A549 (cell line): ENCODE results near the gene ZMYM1. TPM values are rescaled to one million over a fixed set of nuclear protein-coding genes. Genes with fewer than 3 reads are reported as not detected.
"Not testable (repeated sequence)": the region's sequence is repeated elsewhere in the genome, so short reads cannot be mapped to it uniquely, and the experiment has no call there.

Experiments
- ATAC-seq, 2 experiments: fragments of 200-7000 bp in 1 of 2; fragments of >200 bp in 1 of 2; cut with Nextera tagmentation in 1 of 2; cut with Tn5 transposase in 1 of 2; 3 replicates each; pipeline versions ENCODE4 v1.8.0 to v1.9.1; 2018 to 2020; ENCODE audit warnings: mild to moderate bottlenecking in 1 of 2, moderate library complexity in 1 of 2
- CTCF ChIA-PET: fragments of 300-600 bp; sonication (Branson Sonifier 250); formaldehyde crosslinking; extraction: SDS; loops from one replicate; lab custom pipeline; 2021; ENCODE audit warnings: antibody characterized with exemption, inconsistent platforms; lab: Yijun Ruan, JAX
- POLR2A ChIA-PET: fragments of 350-600 bp; formaldehyde crosslinking; extraction: SDS; loops from one replicate; lab custom pipeline; 2021; ENCODE audit warnings: antibody characterized with exemption, inconsistent platforms; lab: Yijun Ruan, JAX
- DNase-seq, 2 experiments: peaks; one replicate each; pipeline versions ENCODE4 v3.0.0 to v3.0.0-alpha.2; 2011 to 2016; ENCODE audit warnings: low read depth in 1 of 2, low spot score in 1 of 2
- FAIRE-seq: peaks from 2 replicates; lab custom pipeline; 2011; peaks lifted over from hg19 to GRCh38; lab: Jason Lieb, UNC
- H3K27ac ChIP-seq, 2 experiments: fragments of >200 bp; sonication (Bioruptor Twin); formaldehyde crosslinking; 3 replicates each; pipeline ENCODE4 v1.5.1; 2016 to 2017
- H3K4me1 ChIP-seq: fragments of >200 bp; sonication (Bioruptor Twin); formaldehyde crosslinking; 3 replicates; pipeline ENCODE4 v1.6.1; 2016
- H3K4me2 ChIP-seq: fragments of >200 bp; sonication (Bioruptor Twin); formaldehyde crosslinking; 3 replicates; pipeline ENCODE4 v1.6.1; 2016
- H3K4me3 ChIP-seq: fragments of >200 bp; sonication (Bioruptor Twin); formaldehyde crosslinking; 3 replicates; pipeline ENCODE4 v1.5.1; 2016
- H3K9me3 ChIP-seq: fragments of >200 bp; sonication (Bioruptor Twin); formaldehyde crosslinking; 3 replicates; pipeline ENCODE4 v1.6.1; 2016
- CBX8 ChIP-seq: fragments of 200-600 bp; sonication (generic); IDR thresholded peaks from 2 replicates; pipeline ENCODE4 v1.6.1; 2016
- CEBPB ChIP-seq, 2 experiments: fragments of >200 bp in 1 of 2; sonication (Bioruptor Twin) in 1 of 2; formaldehyde crosslinking in 1 of 2; IDR thresholded peaks; 2 replicates each; pipeline ENCODE4 v1.6.1; 2012 to 2016
- CHD4 ChIP-seq: fragments of 200-600 bp; sonication (generic); IDR thresholded peaks from 2 replicates; pipeline ENCODE4 v1.6.1; 2016; ENCODE audit warnings: antibody characterized with exemption, mild to moderate bottlenecking, borderline replicate concordance
- EP300 ChIP-seq, 2 experiments: fragments of >200 bp; sonication (Bioruptor Twin); formaldehyde crosslinking; IDR thresholded peaks; 2 replicates in 1 of 2; 3 replicates in 1 of 2; pipeline ENCODE4 v1.6.1; 2016 to 2017
- FOXS1 ChIP-seq: fragments of 250-450 bp; sonication (Bioruptor Pico); IDR thresholded peaks from 2 replicates; pipeline ENCODE4 v1.5.0; 2020; ENCODE audit warnings: mild to moderate bottlenecking, moderate library complexity
- HES2 ChIP-seq: fragments of >200 bp; sonication (Bioruptor Twin); formaldehyde crosslinking; IDR thresholded peaks from 2 replicates; pipeline ENCODE4 v1.6.1; 2016
- HOXB13 ChIP-seq: fragments of 250-450 bp; sonication (Bioruptor Pico); IDR thresholded peaks from 2 replicates; pipeline ENCODE4 v1.5.0; 2020; ENCODE audit warnings: low read depth, mild to moderate bottlenecking, moderate library complexity
- JUNB ChIP-seq: fragments of >200 bp; sonication (Bioruptor Twin); formaldehyde crosslinking; IDR thresholded peaks from 2 replicates; pipeline ENCODE4 v1.6.1; 2016
- MAZ ChIP-seq: fragments of 150-350 bp; IDR thresholded peaks from 2 replicates; pipeline ENCODE4 v1.6.1; 2014; ENCODE audit warnings: antibody characterized with exemption, low read depth, low read length, borderline replicate concordance
- NFE2L2 ChIP-seq: fragments of 150-350 bp; conservative IDR thresholded peaks from 2 replicates; pipeline ENCODE4 v1.6.1; 2014; ENCODE audit warnings: low read length
- POLR2A ChIP-seq: IDR thresholded peaks from 2 replicates; pipeline ENCODE4 v1.6.1; 2012; ENCODE audit warnings: mild to moderate bottlenecking, low read length
- RARB ChIP-seq: fragments of 250-450 bp; sonication (Bioruptor Pico); IDR thresholded peaks from 2 replicates; pipeline ENCODE4 v1.8.0; 2021; ENCODE audit warnings: mild to moderate bottlenecking, moderate library complexity
- RFX5 ChIP-seq: fragments of 450-650 bp; IDR thresholded peaks from 2 replicates; pipeline ENCODE4 v1.7.1; 2014; ENCODE audit warnings: antibody characterized with exemption, mild to moderate bottlenecking, moderate library complexity
- RNF2 ChIP-seq: fragments of 200-600 bp; sonication (generic); IDR thresholded peaks from 2 replicates; pipeline ENCODE4 v1.6.1; 2016; ENCODE audit warnings: low read depth, mild to moderate bottlenecking, antibody characterized with exemption, moderate library complexity, borderline replicate concordance
- SMC3 ChIP-seq: fragments of >200 bp; sonication (Bioruptor Twin); formaldehyde crosslinking; IDR thresholded peaks from 3 replicates; pipeline ENCODE4 v1.6.1; 2018; ENCODE audit warnings: inconsistent platforms
- SREBF2 ChIP-seq: fragments of 450-650 bp; IDR thresholded peaks from 2 replicates; pipeline ENCODE4 v1.6.1; 2014; ENCODE audit warnings: mild to moderate bottlenecking, moderate library complexity
- TFCP2L1 ChIP-seq: fragments of 250-450 bp; sonication (Bioruptor Pico); IDR thresholded peaks from 2 replicates; pipeline ENCODE4 v1.5.0; 2021; ENCODE audit warnings: mild to moderate bottlenecking
- ZC3H11A ChIP-seq: fragments of 450-650 bp; IDR thresholded peaks from 2 replicates; pipeline ENCODE4 v1.6.1; 2014; ENCODE audit warnings: antibody characterized with exemption, mild to moderate bottlenecking
- ZFP36 ChIP-seq: fragments of 450-650 bp; IDR thresholded peaks from 2 replicates; pipeline ENCODE4 v1.6.1; 2014; ENCODE audit warnings: borderline replicate concordance; ENCODE audit not compliant: partially characterized antibody
- ZNF302 ChIP-seq: fragments of 250-450 bp; sonication (Bioruptor Pico); IDR thresholded peaks from 2 replicates; pipeline ENCODE4 v1.9.0; 2021; ENCODE audit warnings: inconsistent platforms, mild to moderate bottlenecking, moderate library complexity
- whole genome bisulfite sequencing: methylation state at CpG from one replicate; pipeline ENCODE4 v1.1.6; 2017; ENCODE audit errors: missing lambda C conversion rate; 5-methylcytosine and 5-hydroxymethylcytosine counted together
- polyA plus RNA-seq, 4 experiments: library from polyadenylated mRNA; depleted of rRNA in 3 of 4; stranded (reverse); fragments of >200 nt; fragmentation: RNase III in 1 of 4; extraction: RNeasy Plus Mini Kit Qiagen cat#74134 plus additional on column Dnase treatment in 1 of 4; gene quantifications; 2 replicates in 3 of 4; 3 replicates in 1 of 4; pipeline ENCODE4 v1.2.3, GENCODE V29; 2011 to 2017
- TF ChIP-seq, protein P1 (sequence below): IDR thresholded peaks from 2 replicates; pipeline ENCODE4 v1.6.1; 2012
- TF ChIP-seq, protein P2 (sequence below): fragments of 250-450 bp; sonication (Bioruptor Pico); IDR thresholded peaks from 2 replicates; pipeline ENCODE4 v1.5.0; 2021; ENCODE audit warnings: mild to moderate bottlenecking, moderate library complexity, borderline replicate concordance

Gene ZMYM1
- polyA plus RNA-seq, 2 of the 4 experiments (the other 2 are of a cell fraction), result 6.5 to 14.4 TPM

DNA sequence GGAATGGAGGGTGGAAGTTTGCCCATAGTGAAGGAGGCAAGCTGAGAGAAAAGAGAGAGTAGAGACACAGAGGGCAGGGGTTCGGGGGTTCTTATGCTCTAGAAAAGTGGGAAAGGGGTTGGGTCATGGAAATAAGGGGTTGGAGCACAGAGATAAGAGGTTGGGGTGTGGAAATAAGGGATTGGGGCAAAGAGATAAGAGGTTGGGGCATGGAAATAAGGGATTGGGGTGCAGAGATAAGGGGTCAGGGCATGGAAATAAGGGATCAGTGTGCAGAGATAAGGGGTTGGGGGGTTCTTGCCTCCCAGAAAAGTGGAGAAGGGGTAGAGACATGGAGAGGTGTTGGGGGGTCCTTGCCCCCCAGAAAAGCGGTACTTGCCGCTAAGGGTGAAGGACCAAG is 57.6 kb downstream of the ZMYM1 start:
- CTCF ChIA-PET, result no interaction called here
- H3K9me3 ChIP-seq, result no peaks in the 10 kb centered on the region
- TF ChIP-seq, protein P1, sequence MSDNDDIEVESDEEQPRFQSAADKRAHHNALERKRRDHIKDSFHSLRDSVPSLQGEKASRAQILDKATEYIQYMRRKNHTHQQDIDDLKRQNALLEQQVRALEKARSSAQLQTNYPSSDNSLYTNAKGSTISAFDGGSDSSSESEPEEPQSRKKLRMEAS, result no peak
- TF ChIP-seq, protein P2, sequence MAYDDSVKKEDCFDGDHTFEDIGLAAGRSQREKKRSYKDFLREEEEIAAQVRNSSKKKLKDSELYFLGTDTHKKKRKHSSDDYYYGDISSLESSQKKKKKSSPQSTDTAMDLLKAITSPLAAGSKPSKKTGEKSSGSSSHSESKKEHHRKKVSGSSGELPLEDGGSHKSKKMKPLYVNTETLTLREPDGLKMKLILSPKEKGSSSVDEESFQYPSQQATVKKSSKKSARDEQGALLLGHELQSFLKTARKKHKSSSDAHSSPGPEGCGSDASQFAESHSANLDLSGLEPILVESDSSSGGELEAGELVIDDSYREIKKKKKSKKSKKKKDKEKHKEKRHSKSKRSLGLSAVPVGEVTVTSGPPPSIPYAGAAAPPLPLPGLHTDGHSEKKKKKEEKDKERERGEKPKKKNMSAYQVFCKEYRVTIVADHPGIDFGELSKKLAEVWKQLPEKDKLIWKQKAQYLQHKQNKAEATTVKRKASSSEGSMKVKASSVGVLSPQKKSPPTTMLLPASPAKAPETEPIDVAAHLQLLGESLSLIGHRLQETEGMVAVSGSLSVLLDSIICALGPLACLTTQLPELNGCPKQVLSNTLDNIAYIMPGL, result no peak
- TF ChIP-seq NFE2L2 (no peak), ZNF302 (CRISPR knock-in tag) (no peak), MAZ (no peak), FOXS1 (CRISPR knock-in tag) (no peak), CHD4 (no peak), SMC3 (no peak), RNF2 (no peak), JUNB (no peak)
- H3K4me2 ChIP-seq, result no peak overlapping the region
- POLR2A ChIA-PET, result no interaction called here
- H3K27ac ChIP-seq, result no peak overlapping the region
- H3K4me3 ChIP-seq, result no peak overlapping the region
- WGBS, result 55% methylated on average over 3 of the region's 3 CpGs
- no peak for FAIRE-seq
- DNase-seq, result no peak
- ATAC-seq, result no peak
- no peaks in the 10 kb centered on the region for H3K4me1 ChIP-seq

GRCh38 chr1:35137590-35137989 is 58.4 kb downstream of the ZMYM1 start:
- H3K9me3 ChIP-seq, H3K27ac ChIP-seq, POLR2A ChIA-PET, H3K4me3 ChIP-seq, H3K4me1 ChIP-seq, H3K4me2 ChIP-seq, FAIRE-seq, DNase-seq, ATAC-seq, CTCF ChIA-PET: not testable (repeated sequence)
- WGBS, result 72% methylated on average over 5 of the region's 5 CpGs

- POLR2A ChIA-PET, H3K4me1 ChIP-seq, ATAC-seq, H3K9me3 ChIP-seq, H3K4me3 ChIP-seq, H3K27ac ChIP-seq, H3K4me2 ChIP-seq, FAIRE-seq, DNase-seq: not testable (repeated sequence)
- CTCF ChIA-PET, result interaction anchor here (1.2 kb wide), 1 partner anchor 21 kb away, joined by 3 read pairs; no protein-coding TSS in a partner anchor
These were observed 63.1 kb downstream of the ZMYM1 start for GRCh38 chr1:35142294-35142693.

DNA sequence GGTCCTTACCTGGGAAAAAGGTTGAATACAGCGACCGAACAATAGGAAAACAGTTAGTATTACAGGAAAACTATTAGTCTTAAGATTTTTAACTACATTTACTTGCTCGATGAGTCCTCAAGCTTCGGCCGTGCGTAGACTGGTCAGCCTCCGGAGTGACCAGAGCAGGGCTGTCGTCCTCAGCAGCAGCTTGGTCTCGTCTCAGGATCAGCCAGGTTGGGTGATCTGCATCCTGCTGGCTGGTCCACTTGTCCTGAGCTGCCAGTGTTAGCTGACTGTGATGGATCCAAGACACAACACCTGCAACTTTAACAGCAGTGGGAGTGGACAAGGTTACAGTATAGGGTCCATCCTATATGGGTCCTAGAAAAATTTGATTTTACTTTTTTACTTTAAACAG is 63.5 kb downstream of the ZMYM1 start:
- FAIRE-seq, DNase-seq, H3K27ac ChIP-seq, POLR2A ChIA-PET, H3K4me1 ChIP-seq, H3K9me3 ChIP-seq, CTCF ChIA-PET, H3K4me3 ChIP-seq, ATAC-seq, H3K4me2 ChIP-seq: not testable (repeated sequence)
- WGBS, result 72% methylated on average over 9 of the region's 9 CpGs

DNA sequence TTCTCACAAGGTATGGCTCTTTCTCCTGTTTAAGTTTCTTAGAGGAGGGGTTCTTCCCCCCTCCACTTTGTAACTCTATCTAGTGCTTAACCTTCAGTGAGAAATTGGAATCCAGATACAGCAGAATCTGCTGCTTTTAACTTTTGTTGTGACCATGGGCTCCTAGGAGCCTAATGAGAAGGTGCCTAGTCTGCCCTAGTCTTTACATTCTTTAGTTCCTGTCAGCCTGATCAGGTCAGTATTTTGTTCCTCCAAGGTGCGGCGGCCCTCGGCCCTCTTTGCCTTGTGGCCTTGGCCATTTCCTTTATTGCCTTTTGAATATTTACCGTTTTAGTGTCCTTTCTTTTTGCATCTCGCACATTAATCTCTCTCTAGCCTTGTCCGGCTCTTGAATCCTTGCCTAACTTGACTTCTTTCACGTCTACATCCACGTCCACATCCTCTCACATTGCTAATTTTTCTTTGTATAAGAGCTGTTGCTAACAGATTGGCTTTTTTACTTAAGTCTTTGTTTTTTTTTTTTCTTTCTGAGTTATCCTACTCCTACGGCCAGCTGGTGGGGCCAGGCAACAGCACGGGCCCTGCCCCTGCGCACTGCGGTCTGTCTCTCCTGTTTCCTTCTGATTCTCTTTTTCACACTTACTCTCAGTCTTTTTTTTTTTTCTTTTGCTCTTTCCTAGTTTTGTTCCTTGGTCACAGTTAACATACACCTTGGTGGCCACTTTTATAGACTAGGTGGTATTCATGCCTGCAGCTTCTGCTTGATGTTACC is 64.7 kb downstream of the ZMYM1 start:
- DNase-seq, result no peak
- no peak for ATAC-seq
- ChIA-PET POLR2A (no interaction called here), CTCF (interaction anchor here (1.5 kb wide), 1 partner anchor 9 kb away, joined by 3 read pairs; no protein-coding TSS in a partner anchor)
- H3K27ac ChIP-seq, result no peak overlapping the region
- TF ChIP-seq HES2 (no peak), ZFP36 (no peak), RNF2 (no peak), CBX8 (no peak), POLR2A (no peak), RARB (CRISPR knock-in tag) (no peak), RFX5 (no peak), SREBF2 (no peak), CEBPB (IDR thresholded peaks at IDR 0.05) (no peak), HOXB13 (CRISPR knock-in tag) (no peak), ZC3H11A (no peak), TFCP2L1 (CRISPR knock-in tag) (no peak), EP300 (IDR thresholded peaks at IDR 0.05) (no peak), MAZ (no peak)
- H3K9me3 ChIP-seq, result no peaks in the 10 kb centered on the region
- 81% methylated on average over 12 of the region's 12 CpGs for WGBS
- H3K4me1 ChIP-seq, result no peaks in the 10 kb centered on the region
- no peak overlapping the region for H3K4me3 ChIP-seq
- no peak overlapping the region for H3K4me2 ChIP-seq
- no peak for FAIRE-seq

- ATAC-seq, H3K4me2 ChIP-seq, CTCF ChIA-PET, H3K9me3 ChIP-seq, FAIRE-seq, H3K27ac ChIP-seq, DNase-seq, POLR2A ChIA-PET, H3K4me3 ChIP-seq, H3K4me1 ChIP-seq: not testable (repeated sequence)
- WGBS, result 90% methylated on average over 12 of the region's 13 CpGs
These were observed 66.8 kb downstream of the ZMYM1 start for GRCh38 chr1:35145892-35146549.
